GM21576 (cell line): ENCODE measurements around the gene EPB41L2.
"Not testable (repeated sequence)": the region's sequence is repeated elsewhere in the genome, so short reads cannot be mapped to it uniquely, and the experiment has no call there.

Experiments used
- ATAC-seq: cut with Tn5 transposase; IDR thresholded peaks from one replicate; pipeline ENCODE4 v1.9.1; 2021; ENCODE audit warnings: mild to moderate bottlenecking, moderate library complexity; ENCODE audit not compliant: unreplicated experiment

The EPB41L2 gene

DNA sequence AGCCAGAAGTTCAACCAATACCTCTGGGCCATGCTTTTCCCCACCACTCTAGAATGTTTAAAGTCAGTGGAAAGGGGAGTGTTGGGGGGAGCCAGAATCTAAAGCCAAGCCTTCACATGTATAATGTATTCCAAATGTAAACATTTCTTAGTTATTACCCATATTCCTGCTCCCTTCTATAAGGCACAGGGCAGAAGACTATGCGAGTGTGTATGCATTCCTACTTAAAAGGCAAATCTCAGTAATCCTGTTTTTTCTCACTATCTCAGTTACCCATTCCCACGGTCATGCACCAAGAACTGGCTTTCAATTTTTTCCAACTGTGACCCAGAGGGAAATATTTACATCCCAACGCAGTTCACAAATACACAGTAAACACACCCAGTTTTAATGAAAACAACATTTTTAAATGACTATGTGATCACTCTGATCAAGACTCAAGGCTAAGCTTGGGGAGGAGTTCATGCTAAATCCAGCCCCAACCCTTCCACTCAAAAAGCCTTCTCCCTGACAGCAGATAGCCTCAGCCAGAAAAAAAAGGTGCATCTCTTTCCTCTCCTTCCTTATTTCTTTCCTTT is 57.5 kb downstream of the EPB41L2 start:
- ATAC-seq = no peak

DNA sequence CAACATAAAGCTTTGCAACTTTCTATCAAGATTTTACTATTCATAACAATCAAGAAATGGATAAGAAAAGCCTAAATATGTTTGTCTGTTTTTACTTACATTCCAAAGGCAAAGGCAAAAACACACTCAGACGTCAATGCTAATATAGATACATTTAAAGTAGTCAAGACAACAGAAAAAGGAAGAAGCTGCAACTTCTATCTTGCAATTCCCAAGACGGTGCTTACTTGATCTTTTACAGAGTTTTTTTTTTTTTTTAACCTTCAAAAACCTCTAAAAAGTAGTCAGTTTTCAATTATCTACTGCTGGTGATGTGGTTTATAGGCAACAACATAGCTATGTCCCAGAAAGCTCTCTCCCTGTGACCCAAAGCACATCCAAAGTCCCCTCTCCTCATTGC is 58.1 kb downstream of the EPB41L2 start:
- no peak for ATAC-seq

DNA sequence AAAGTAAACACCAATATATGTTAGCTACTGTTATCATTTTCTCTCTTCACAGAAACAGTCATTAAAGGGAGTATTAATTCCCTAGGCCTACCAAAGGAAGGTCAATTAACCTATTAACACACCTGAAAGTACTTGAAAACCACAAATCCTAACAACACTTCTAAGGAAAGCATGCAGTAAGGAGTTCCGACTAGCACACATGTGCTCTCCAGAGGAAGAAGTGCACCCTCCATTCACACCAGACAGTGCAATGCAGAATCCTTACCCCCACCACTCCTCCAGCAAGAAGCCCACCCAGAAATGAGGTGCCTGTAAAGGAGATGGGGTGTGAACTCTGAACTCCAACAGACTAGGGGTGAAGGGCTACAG is 58.7 kb downstream of the EPB41L2 start:
- ATAC-seq = no peak

- ATAC-seq = no peak
These were observed 59.3 kb downstream of the EPB41L2 start for GRCh38 chr6:131003488-131004386.

GRCh38 chr6:131002661-131002980 is 60.4 kb downstream of the EPB41L2 start:
- no peak for ATAC-seq

- no peak for ATAC-seq
These were observed 60.9 kb downstream of the EPB41L2 start for GRCh38 chr6:131001945-131002660.

DNA sequence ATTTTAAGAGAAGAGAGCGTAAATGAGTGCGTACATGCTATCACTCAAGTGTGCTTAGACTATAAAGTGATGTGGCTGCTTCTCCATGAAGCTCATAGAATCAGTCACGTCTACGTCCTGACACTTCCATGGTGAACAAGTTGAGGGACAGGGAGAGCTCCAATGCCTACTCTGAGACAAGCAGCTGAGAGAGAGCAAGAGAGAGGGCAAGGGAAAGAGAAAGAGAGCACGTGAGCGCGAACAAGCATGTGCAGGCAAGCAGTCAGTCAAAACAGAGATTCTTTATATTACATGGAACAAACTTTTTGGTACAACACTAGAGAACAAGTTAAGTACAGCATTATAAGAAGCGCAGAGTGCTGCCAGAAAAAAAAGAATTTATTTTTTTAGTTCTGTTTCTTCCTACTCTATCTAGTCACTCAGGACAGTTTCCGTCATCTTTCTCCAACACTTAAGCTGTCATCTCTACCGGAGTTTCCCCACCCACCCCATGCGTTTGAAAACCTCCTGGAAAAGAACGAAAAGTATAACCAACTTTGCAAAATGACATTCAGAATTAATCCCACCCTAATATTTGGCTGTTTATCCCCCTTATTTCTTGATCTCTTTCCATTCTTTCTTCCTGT is 61.8 kb downstream of the EPB41L2 start:
- no peak for ATAC-seq

DNA sequence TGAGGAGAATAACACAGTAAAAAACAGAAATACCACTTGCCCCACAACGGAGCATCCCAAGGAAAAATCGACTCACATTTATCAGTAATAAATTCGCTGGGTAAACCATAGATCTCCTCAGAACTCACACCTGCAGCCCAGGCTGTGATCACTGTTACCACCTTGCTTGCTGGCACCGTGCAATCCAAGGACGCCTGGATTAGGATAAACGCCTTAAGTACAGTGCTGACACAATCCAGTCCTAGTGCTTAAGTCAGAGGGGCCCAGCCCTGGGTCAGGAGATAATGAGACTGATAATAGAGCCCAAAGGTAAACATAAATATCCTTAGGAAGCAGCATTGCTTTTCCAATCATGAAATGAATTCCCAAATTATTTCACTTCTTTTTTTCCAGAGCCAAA is 62.5 kb downstream of the EPB41L2 start:
- ATAC-seq = no peak

DNA sequence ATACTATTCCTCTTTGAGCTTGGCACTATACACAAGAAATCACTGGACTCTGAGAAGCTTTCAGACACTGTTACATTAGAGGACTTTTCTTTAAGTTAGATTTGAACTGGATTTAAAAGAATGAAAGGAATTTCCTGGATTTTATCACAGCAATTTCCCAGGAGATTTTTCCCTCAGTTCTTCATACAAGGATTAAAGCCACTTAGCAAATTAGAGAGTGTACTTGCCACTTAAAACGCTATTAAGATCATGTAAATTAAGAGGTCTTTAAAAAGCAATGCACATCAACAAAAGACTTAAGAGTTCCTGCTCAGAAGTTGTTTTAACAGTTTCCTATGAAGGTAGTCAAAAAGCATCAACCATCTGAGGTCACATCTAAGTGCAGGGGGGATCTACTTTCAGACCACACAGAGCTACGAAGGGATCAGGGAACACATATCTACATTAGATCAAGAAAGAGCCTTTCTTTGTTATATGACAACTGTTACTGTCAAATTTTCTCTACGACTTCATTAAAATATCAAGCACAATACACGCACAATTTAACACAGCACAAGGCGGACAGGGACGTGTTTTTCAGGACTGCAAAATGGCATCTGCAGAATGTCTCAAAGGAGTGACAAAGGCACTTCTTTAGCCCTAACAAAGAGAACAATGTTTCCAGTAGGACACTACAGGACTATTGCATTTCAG is 65.8 kb downstream of the EPB41L2 start:
- ATAC-seq = no peak

DNA sequence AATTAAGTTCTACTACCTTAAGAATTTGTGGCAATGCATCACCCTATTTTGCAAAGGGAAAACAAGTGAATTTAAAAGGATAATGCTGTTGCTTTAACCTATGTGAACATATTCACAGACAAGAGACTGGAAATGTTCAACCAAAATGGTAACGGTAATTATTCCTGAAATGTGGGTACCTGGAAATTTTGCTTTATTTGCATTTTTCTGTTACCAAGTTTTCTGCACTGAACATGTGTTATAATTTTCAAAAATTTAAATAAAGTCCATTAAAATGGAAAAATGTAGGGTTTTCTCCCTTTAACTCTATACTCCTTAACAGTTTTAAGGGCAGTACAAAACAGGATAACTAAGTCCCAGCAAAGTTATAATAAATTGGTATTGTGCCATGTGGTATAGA is 66.4 kb downstream of the EPB41L2 start:
- ATAC-seq = no peak

DNA sequence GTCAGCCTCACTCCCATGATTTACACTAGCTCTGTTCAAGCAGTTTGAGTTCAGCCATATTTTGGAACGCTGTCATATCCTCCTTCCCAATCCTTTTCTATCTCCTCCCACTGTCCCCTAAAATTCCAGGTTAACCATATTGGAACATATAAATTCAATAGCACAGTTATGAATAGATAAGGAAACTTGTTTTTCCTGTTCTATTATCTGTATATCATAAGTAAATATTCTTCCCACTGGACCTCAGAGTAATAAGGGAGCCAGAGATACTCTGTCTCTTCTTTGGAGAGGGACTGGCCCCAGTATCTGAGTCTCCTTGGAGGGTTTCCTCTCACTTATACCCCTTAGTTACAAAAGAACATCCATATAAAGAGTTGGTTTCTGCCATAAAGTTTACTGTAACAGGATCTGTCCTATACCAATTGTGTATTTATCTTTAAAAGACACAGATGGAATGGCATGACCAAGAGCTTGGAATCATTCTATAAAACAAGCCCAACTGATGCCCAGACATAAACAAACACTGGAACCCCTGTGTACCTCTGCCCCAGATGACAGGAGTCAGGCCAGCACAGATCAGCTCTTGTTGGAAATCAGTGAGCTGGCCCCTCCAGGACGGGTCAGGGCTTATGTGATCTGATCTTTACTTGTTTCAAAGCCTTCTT is 67.1 kb downstream of the EPB41L2 start:
- no peak for ATAC-seq

DNA sequence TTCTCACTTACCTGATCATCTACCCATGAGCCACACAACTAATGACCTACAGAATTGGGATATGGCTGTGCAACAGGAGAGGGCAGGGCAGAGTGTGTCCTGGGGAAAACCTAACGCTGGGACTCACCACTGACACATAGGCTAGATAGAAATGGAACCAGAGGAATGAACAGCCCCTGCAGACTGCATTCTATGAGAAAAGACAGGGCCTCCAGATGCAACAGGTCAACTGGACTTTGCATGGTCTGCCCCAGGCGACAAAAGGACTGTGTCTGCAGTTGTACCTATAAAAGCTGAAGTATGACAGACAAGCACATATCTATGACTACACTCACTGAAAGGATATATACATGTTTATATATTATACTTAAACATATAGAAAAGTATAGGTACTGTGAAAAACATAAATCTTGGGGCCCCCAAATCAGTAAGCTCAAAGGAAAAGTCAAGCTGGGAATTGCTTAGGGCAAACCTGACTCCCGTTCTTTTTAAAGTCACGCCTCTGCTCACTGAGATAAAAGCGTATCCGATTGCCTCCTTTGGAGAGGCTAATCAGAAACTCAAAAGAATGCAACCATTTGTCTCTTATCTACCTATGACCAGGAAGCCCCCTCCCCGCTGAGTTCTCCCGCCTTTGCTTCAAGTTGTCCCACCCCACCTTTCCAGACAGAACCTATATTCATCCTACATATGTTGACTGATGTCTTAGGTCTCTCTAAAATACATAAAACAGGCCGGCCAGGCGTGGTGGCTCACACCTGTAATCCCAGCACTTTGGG is 68.5 kb downstream of the EPB41L2 start:
- no peak for ATAC-seq

GRCh38 chr6:130993292-130993765 is 69.7 kb downstream of the EPB41L2 start:
- no peak for ATAC-seq

DNA sequence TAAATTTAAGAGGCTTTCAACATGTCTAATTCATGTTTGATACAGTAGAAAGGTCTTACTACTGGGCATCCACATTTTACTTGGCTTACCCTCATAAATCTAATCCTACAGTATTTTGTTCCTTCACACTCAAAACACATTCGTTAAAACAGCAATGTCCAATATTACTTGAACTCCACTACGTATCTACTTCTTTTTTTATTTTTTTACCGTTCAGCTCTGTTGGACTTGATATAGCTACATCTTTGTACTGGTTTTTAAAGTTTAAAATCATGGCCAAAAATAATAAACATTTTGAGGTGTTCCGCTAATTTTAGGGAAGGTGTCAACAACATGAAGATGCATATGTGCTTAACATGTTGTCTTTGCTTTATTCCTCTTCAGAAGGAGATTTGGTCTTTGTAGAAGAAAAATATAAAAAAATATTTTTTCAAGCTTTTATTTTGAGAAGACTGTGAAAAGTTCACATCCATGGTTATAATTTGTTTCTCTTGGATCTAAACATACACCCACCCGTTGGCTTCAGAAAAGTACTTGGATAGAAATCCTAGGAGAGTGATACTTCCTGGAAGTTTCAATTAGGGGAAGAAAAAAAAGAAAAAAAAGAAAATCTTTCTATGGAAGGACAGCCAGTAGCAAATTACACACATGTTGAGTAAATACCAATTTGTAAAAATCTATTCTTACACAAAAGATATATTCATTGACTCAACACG is 71.5 kb downstream of the EPB41L2 start:
- ATAC-seq = no peak

- ATAC-seq = not testable (repeated sequence)
These were observed 75.5 kb downstream of the EPB41L2 start for GRCh38 chr6:130987539-130987938.

GRCh38 chr6:130985115-130985514 is 77.9 kb downstream of the EPB41L2 start:
- ATAC-seq = no peak

DNA sequence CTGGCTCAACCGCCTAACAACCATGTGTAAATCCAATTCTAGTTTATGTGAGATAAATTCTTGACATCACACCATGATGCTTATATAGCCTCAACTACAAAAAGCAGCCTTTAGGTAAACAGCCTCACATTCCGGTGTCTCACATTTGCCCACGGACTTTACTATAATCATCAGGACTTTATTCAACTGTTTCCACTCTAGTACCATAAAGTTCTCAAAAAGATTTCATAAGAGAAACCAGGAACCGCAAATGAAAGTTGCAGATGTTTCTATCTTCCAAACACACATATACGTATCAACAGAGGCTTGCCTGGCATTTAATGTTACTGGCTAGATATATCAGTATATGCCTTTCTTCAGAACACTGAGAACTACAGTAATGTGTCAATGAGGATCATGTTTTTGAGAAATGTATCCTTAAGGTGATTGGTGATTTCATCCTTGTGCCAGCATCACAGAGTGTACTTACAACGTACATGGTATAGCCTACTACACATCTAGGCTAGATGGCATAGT is 80.0 kb downstream of the EPB41L2 start:
- ATAC-seq = no peak

DNA sequence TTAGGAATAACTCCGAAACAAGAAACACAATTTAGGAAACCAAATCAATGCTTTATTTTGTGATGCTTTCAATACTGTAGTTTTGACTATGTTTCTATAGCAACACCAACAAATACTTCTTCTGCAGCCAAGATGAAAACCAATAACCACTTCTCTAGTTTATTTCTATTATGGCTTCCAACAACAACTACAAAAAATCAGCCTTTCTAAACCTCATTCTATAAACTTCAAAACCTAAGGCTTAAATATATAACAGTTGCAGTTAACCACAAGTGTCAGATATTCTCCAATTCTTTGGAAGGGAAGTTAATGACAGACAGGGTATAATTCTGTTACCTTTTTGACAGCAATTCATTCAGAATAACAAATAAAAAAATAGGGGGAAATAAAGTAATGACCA is 80.9 kb downstream of the EPB41L2 start:
- ATAC-seq = no peak

DNA sequence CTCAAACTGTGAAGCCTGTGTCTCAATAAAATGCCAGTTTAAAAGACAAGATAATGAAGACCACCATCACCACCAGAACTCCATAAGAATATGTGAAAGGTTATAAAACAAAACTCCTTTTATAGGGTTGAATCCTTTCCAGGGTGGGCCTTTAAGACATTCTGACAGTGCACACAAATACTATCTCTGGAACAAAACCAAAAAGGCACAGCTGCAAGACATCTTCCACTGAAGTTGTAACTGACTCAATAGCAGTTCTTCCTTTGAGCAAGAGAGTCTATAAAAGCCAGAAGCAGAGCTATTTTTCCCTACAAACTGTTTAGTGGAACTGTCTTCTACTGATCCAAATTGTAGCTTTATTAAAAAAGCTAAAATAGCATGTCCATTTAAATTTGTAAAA is 81.6 kb downstream of the EPB41L2 start:
- no peak for ATAC-seq
